GM11168 (cell line): ENCODE data around the gene CHPT1.
"Not testable (repeated sequence)": the region's sequence is repeated elsewhere in the genome, so short reads cannot be mapped to it uniquely, and the experiment has no call there.

Experiments used
- in situ Hi-C: fragments of 300-500 bp; cut with MboI; formaldehyde crosslinking; loops from one replicate; pipeline ENCODE4 v1.12.0; 2022; ENCODE audit warnings: low sequenced_read_pairs; ENCODE audit not compliant: unreplicated experiment

Gene CHPT1

DNA sequence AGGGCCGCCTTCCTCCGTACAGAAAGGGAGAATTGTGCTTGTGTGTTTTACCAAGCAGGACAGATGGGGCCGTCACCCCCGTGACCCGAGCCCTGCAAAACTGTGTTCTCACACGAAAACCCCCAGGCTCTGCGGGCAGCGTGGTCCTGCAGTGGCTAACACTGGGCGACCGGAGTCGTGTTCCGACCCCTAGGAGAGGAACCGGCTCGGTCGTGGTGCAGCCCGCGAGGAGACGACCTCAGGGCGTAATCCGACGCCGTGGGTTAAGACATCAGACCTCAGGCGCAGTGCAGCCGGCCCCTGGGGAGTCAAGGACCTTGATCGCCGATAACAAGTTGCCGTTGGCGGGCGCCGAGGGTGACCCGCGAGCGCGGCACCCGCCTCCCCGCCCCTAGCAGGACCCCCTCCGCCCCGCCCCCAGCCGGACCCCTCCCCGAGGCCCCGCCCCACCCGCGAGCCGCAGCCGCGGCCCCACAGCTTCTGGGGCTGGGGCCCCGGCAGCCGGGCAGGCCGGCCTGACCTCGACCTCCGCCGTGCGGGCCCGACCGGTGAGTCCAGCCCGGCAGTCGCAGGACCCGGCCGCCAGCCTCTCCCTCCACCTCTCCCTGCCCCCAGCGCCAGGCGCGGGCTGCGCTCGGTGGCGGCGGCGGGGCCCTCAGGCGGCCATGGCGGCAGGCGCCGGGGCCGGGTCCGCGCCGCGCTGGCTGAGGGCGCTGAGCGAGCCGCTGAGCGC, at the start of gene CHPT1:
Gene CHPT1, plus strand, starts transcription at position 444 of the 733 bp plus-strand sequence. Its CDS starts 222 bp downstream, at position 666.
- in situ Hi-C loops, result no loop called here

DNA sequence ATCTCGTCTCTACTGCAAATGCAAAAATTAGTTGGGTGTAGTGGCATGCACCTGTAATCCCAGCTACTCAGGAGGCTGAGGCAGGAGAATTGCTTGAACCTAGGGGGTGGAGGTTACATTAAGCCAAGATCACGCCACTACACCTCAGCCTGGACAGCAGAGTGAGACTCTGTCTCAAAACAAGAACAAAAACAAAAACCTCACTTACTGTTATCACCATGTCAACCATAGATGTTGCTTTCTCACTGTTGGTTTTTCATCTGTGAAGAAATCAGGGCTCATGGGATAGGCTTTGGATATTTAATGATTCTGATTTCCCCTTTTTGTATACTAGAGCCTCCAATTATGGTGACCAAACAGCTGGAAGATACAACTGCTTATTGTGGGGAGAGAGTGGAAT, 49.7 kb upstream of the CHPT1 start:
- in situ Hi-C loops, result no loop called here

DNA sequence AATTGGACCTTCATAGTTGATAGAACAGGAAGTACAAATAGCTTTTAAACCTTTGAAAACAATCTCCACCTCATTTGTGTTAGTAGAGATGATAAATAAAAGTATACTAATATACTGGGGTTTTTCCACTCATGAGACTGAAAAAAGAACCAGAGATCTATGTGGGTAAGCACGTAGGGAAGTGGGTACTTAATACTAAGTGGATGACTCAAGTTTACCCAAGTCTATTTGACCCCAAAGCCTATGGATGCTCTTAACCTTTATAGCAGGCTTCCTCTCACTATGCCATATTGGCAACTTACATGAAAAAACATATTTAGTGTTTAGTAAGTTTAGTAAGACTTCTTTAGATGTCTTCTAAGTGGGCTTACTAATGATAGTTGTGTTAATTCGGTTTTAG, 49.2 kb upstream of the CHPT1 start:
- in situ Hi-C loops, result no loop called here

DNA sequence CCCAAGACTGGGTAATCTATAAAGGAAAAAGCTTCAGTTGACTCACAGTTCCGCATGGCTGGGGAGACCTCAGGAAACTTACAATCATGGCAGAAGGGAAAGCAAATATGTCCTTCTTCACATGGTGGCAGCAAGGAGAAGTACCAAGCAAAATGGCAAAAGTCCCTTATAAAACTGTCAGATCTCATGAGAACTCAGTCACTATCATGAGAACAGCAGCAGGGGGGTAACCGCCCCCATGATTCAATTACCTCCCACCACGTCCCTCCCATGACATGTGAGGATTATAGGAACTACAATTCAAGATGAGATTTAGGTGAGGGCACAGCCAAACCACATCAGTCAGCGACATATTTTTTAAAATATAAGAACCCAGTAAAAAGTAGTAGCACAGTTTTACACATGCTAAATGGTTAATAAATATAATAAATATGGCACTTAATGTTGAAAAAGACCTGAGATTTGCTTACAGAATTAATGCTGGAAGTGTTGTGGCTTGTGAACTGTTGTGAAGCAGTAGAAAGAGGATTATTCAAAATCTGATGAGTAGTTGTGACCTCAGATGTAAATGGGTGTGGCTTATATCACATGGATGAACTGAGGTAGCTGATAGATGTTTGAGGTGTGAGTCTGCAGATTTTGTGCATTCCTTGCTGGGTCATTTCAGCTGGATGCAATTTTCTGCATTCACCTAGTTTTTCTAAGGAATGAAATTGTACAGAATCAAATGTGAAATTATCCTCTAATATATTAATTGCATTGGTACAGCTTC, 46.9 kb upstream of the CHPT1 start:
- in situ Hi-C loops, result no loop called here

DNA sequence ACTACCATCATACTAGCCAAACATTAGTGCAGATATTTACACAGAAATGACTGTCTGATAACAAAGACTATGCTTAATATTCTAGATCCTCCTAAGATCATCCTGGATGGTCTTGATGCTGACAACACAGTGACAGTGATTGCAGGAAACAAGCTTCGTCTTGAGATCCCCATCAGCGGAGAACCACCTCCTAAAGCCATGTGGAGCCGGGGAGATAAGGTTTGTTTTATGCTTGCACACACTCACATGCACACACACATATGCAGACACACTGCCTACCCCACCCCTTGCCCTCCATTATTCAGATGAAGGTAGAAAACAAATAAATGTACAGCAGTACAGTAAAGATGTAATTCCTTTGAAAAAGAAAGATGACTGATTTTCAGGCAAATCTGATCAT, 44.4 kb upstream of the CHPT1 start:
- in situ Hi-C loops, result no loop called here

DNA sequence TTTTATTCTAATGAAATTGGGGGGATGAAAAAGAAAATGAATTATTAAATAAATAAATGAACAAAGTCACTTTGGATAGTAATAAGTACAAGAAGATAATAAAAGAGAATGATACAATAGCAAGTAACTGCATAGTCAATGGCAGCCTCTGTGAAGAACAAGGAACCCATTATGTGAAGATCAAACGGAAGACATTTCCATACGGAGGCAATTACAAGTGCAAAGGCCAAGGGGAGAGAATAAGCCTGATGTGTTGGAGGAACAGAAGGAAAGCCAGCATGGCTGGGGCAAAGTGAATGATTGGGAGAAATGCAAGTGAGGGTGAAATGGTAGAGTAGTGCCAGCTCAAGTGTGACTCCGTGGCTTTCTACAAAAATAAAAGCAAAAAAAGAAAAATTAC, 43.9 kb upstream of the CHPT1 start:
- in situ Hi-C loops, result no loop called here

DNA sequence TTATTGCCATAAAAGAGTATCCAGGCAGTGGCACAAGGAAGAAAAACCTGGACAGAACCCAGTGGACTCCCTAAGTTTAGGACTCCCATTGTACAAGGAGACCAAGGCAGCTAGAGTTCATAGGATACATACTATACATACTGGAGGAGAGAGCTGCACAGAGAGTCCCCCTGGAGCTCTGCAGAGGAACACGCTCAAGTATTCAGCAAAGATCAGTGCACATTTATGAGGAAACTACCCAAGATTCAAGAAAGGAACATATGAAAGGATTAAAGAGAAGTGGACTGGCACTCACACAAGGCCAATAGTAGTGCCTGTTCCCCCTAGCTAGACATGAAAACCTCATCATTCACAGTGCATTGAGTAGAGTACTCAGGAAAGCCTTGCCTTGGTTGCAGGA, 43.0 kb upstream of the CHPT1 start:
- in situ Hi-C loops, result no loop called here

DNA sequence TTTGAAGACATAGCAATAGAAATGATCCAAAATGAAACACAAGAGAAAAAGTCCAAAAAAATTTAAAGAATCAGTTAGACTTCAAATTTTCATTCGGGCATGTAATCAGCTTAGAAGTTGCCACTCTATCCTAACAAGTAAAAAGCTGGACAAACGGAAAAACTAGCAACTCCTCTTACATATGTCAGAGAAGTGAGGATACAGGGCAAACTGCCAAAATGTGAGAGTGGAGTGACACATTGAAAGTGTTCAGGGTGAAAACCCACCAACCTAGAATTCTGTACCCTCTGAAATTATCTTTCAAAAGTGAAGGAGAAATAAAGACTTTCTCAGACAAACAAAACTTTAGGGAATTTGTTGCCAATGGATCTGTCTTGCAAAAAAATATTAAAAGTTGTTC, 42.0 kb upstream of the CHPT1 start:
- in situ Hi-C loops, result no loop called here

DNA sequence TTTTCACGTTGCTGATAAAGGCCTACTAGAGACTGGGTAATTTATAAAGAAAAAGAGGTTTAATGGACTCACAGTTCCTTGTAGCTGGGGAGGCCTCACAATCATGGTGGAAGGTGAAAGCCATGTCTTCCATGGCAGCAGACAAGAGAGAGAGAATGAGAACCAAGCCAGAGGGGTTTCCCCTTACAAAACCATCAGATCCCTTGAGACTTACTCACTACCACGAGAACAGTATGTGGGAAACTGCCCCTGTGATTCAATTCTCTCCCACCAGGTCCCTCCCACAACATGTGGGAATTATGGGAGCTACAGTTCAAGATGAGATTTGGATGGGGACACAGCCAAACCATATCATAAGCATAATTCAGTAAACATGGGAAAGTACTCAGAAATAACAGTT, 36.8 kb upstream of the CHPT1 start:
- in situ Hi-C loops, result not testable (repeated sequence)

DNA sequence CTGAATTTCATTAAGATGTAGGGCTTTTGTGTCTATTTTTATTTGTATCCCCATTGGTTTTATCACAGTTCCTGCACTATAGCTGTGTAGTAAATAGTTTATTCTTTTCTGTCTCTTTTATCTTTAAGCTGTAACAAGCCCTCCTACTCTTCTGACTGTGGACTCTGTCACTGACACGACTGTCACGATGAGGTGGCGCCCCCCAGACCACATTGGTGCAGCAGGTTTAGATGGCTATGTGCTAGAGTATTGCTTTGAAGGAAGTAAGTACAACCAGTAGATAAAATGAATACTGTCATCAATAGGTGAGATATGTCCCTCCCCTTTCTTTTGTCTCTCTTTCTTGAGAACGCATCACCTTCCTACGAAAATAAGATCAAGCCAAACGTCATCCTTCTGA, 34.1 kb upstream of the CHPT1 start:
- in situ Hi-C loops, result no loop called here

DNA sequence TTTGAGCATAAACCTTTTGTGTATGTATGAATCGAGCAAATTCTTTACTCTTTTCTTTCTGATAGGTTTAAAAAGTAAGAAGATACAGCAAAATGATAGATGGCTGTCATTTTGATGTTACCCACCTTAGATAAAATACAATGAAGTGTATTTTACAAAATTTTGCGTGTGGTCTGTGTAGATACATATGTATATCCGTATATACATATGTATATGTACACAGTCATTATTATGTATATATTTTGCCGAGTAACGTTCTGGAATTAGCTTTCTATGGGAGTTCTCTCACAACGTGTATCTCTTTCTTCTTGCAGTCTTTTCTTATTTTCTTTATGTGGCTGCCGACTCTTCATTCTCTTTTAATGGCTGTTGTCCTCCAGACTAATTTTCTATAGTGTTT, 32.4 kb upstream of the CHPT1 start:
- in situ Hi-C loops, result no loop called here

DNA sequence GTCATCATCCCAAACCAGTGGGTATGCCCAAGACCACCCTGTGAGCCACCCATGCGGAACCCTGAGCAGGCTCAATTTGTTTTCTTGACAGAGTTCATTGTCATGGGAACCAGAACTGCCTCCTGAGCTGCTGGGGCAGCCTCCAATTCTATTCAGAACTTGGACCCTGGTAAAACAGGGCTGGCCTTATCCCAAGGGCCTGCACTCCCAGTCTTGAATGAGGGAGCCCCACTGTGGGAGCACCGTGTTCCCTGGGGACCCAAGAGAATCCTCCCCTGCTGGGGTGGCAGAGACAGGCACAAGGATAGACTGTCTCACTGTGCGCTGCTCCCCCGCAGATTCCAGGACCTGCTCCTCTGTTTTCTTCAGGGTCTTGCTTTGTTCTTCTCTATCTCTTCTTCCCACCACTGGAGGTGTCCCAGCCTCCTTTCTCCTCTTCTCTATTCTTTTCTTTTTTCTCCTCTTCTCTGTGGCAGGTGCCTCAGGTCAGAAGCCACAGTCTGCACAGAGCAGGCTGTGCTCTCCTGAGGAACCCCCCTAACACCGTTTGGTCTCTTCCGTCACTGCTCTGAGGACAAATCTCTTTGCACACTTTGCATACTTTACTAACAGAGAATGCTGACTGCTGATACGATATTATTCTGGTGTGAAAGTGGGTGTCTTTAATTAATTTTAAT, 31.2 kb upstream of the CHPT1 start:
- in situ Hi-C loops, result no loop called here

DNA sequence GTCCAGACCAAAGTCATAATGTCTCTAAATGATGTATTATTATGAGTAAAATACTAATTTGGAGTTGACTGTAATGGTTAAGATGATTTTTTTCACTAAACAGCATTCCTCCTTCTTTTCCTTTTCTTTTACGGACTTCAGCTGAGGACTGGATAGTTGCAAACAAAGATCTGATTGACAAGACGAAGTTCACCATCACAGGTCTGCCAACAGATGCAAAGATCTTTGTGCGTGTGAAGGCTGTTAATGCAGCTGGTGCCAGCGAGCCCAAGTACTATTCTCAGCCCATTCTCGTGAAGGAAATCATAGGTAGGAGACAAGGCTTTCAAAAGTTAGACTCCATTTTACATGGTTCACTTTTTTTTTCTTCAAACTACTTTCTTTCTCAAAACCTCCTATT, 29.8 kb upstream of the CHPT1 start:
- in situ Hi-C loops, result no loop called here

DNA sequence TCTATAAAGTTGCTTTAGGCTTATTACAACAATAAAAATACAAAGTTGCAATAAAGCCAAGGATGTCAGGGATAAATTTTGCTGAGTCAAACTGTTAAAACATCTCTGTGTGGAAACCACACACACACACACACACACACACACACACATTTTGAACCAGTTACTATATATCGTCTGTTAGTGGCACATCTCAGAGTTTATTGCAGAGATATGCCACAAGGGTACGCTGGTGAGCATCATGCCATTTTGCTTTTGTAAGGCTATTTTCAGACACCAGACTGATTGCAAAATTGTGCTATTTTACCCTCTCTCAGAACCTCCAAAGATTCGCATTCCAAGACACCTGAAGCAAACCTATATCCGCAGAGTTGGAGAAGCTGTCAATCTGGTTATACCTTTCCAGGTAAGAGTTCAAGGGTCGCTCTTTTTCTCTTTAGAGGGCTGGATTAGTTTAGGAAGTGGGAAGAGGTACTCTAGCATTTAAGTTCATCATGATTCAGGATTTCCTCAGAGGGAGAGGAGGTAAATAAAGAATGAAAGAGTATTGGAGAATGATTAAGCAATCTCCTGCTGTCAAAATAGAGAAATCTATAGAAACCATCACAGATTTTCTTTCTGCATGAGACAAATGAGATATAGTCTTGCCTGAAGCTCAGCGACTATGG, 27.3 kb upstream of the CHPT1 start:
- in situ Hi-C loops, result no loop called here

DNA sequence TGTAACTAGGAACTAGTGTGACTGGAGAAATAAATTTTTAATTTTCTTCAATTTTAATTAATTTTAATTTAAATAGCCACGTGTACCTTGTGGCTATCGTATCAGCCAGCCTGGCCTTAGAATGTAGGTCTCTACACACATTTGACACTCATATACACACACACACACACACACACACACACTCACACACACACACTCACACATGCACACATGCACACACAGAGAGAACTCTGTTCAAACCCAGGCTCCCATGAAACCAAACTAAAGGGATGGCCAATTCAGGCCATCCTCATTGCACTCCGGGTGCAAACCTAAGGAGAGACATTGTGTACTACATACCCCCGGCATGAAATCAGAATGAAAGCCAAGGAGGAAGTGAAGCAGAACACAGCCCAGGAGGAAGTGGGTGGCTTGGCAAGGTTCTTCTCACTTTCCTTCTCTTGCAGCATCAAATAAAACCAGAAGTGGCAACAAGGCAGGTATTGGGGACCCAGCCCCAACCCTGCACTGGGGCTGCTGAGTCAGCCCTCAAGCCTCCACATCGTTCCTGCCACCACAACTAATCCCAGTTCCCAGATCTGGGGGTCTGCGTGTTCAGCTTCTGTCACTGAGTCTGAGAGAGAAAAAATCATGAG, 26.2 kb upstream of the CHPT1 start:
- in situ Hi-C loops, result no loop called here

DNA sequence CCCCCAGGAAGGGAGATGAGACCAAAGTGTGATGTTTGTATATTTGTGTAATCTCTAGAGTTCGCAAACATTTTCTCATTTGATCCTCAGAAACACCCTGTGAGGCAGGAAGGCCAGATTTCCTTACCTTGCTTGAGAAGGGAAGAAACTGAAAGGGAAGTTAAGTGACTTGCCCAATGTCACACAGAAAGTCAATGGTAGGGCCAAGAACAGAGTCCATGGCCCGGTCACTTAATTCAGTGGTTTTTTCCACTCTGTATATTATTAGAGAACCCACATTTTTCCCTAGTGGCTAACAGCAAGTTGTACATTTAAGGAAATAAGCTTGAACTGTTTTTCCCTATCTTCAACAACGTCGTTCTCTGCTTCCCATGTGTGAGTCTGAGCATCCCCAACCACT, 25.6 kb upstream of the CHPT1 start:
- in situ Hi-C loops, result no loop called here

DNA sequence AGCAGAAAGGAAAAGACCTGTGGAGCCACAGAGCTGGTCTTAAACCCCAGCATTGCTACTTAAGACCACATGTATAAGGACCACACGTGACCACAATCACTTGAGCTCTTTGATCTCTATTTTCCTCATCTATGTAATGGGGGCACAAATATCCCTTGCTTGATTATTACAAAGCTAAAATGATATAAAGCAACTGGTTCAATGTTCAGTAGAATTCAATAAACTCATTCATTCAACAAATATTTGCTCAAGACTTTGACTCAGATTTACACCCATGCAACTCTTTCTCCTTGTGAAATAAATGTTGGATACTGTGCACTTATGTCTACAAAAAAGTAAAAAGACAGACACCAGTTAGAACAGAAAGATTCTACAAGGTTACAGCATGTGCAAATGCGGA, 21.9 kb upstream of the CHPT1 start:
- in situ Hi-C loops, result no loop called here

DNA sequence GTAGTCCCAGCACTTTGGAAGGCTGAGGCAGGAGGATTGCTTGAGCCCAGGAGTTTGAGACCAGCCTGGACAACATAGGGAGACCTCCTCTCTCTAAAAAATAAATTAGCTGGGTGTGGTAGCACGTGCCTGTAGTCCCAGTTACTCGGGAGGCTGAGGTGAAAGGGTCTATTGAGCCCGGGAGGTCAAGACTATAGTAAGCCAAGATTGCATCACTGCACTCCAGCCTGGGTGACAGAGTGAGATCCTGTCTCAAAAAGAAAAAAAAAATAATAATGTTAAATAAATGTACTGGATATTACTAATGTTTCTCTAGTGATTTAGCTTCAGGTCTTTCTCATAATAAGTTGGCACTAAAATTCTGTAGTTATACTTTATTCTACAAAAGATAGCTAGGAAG, 20.9 kb upstream of the CHPT1 start:
- in situ Hi-C loops, result not testable (repeated sequence)

DNA sequence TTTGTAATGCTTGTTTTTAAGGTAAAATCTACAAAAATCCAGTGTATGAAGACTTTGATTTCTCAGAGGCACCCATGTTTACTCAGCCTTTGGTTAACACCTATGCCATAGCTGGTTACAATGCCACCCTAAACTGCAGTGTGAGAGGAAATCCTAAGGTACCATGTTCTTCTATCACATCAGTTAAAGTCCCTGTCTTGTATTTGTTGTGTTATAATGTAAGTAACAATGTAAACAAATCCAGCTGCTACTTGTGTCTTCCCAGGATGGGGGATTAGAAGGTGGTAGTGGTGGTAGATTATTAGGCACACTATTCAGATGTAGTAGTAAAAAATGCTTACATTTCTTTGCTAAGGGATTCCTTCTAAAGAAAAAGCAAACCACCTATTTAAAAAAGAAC, 19.4 kb upstream of the CHPT1 start:
- in situ Hi-C loops, result no loop called here

DNA sequence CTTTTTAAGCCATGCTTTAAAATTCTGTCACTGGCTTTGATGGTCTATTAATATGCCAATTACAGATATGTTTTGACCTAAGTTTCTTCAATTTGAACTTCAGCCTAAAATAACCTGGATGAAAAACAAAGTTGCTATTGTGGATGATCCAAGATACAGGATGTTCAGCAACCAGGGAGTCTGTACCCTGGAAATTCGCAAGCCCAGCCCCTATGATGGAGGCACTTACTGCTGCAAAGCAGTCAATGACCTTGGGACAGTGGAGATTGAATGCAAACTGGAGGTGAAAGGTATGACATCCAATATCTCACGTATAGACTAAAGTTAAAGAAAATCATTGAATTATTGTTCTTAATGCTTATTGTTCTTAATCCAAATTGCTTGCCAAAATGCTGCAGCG, 17.2 kb upstream of the CHPT1 start:
- in situ Hi-C loops, result no loop called here
